ENCODE measurements around the gene PLXNA2.

The PLXNA2 gene

DNA sequence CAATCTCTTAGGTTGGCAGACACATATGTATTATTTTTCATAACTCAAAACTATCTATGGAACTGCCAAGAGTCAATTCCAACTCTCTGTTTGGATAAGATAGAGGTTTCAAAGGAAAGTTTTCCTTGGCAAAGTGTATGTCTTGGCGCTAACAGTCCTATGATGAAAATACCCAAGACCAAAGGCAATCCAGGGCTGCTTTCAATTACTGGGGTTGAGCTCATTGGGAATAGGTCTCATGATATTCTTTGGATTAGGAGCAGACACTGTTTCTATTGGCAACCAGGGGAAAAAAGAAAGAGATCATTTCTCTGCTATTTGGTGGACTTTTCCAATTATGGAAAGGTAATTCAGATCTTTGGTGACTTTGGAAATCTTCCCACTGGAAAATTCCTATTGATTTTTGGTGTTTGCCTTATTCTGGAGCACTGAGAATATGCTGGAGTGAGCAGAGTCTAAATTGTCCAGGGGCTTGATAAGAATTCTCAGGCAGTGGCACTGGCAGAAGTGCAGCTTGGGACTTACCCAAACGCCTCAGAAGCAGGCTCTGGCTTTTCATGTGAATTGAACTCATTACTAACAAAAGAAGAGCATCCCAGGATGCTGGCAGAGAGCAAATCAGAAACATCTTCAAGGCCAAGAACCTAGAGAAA lies 20.4 kb upstream of the PLXNA2 start:
- DNase-seq (ENCODE audit: low spot score): no peak

DNA sequence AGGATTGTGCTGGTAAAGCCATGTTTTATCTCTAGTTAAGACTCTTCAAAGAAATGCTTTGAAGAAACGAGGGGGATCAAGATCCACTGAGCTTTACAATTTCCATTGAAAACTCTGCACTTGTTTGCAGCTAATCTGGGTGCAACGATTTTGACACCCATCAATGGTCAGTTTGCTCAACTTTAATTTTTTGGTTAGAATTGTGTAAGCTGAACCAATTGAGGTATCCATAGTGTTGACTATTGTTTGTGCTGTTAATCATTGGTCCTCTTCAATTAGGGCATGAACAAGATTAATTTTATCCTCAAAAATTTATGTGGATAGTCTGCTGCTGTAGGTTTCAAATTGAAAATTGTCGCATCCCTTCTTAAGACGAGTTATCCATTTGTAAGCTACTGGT lies 17.7 kb upstream of the PLXNA2 start:
- no peak for DNase-seq (ENCODE audit: low spot score)

DNA sequence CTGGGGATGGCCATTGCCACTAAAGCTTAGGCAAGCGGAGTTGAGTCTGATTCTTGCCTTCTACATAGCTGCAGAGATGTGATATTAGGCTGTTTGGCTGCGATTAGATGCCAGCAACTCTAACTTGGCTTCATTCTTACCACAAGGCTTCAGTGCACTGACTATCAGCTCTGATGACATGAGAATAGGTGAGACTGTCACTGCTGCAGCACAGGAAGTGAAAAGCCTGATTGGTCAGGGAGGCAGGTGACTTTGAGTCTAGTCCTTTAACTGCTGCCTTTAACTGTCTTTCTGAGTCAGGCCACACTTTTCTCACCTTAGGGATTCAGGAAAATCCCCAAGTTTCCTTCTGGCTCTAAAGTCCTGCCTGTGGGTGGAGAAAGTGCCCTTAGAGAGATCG lies 14.1 kb upstream of the PLXNA2 start:
- no peak for DNase-seq (ENCODE audit: low spot score)

DNA sequence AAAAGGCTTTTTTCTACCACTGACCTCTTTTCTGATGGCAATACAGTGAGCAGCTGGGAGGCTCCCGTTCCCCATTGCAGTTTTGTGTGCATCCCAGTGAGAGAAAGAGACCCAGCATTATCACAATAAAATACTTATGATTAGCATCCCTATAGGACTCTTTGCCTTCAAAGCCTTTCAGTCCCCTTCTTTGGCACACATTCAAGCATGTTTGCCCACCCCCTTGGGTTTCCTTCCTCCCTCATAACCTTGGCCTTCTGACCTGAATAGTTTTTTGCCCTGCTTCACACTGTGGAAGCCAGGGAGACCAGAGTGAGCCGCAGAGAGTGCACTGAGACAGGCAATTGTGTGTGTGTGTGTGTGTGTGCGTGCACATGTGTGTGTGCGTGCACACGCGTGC lies 13.2 kb upstream of the PLXNA2 start:
- no peak for DNase-seq (ENCODE audit: low spot score)

DNA sequence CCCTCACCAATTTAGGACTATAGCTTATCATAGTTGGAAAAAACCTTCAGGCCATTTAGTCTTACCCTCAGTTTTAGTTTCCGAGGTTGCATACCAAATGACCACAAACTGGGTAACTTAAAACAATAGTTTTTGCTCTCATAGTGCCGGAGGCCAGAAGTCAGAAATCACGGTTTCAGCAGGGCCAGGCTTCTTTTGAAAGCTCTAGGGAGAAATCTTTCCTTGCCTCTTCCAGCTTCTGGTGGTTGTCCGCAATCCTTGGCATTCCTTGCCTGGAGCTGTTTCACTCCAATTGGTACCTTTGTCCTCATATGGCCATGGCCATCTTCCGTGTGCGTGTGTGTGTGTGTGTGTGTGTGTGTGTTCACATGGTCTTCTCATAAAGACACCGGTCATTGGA lies 12.4 kb upstream of the PLXNA2 start:
- DNase-seq (ENCODE audit: low spot score): no peak

DNA sequence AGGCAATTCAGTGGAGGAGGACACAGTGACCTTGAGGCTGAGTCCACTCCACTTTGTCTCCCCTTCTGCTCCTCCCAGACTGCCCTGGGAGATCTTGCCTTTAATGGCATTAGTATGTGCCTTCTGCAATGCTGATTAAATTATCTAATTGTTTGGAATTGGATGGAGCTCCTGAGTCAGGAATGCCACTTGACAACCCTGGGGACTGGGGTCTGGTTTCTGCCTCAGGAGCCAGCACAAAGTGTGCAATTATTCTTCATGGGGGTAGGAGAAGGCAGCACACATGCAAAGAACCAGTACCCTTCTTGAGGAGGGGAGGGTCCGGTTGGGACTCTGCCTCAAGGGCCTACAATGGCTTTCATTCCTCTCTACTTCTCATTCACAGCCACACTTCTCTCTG lies 11.9 kb upstream of the PLXNA2 start:
- DNase-seq (ENCODE audit: low spot score): no peak

DNA sequence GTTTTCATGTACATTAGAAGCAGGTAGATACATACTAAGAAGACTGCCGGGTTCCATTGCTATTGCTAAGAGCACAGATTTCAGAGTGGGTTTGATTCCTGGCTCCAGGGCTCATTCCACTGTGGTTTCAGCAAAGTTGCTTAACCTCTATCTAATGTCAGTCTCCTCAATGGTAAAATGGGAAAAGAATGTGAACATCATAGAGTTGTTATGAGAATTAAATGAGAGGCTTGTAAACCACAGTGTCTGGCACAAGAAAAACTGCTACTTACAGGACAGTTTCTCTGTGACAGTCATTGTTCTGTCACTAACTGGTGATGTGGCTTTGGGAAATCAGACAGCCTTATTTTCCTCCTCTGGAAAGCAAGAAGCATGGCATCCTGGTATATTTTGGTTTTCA lies 10.7 kb upstream of the PLXNA2 start:
- no peak for DNase-seq (ENCODE audit: low spot score)

DNA sequence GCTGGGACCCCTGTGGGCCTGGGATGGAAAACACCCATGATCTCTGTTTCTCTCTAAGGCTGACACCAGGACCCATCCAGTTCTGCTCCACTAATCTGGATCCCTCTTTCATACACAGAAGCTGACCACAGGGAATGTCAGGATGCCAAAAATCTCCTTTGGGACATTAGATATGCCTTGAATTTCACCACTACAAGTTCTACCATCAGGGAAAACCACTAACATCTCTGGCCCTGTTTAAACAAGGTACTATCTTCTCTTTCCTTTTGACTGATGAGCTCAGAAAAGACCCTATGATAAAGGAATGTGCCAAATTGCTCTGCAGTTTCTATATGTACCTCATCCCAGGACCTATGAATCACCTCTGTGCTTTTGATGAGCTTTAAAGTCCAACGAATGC lies 10.2 kb upstream of the PLXNA2 start:
- no peak for DNase-seq (ENCODE audit: low spot score)

DNA sequence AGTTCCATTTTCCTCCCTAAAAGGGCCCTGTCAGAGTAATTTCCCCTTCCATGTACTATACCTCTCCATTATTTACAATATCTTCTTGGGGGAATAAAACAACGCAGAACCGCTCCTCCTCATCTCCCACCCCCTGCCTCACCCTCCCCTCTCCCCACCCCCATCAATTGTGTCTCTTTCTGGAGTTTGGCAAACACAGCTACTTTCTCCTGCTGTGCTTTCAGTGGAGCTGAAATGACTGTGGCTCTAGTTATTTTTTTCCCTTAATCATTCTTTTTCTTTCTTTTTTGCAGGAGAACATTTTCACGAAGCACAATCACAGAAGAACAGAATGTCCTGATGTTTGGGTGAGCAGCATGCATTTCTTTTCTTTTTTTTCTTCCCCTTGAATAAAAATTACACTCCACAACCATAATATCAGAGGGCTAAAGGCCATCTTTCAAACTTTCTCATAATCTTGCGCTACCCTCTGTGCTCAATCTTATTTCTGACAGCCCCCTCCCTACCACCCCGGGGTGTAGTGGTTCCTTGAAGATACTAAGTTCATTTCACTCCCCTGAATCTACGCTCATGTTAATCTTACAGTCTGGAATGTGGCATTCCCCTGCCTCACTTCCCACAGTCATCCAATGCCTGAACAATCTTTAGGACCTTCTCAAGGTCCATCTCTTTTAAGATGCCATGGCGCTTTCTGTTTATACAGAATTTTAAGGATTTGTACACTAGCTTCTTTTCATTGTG lies 8.8 kb upstream of the PLXNA2 start:
- DNase-seq (ENCODE audit: low spot score): no peak

DNA sequence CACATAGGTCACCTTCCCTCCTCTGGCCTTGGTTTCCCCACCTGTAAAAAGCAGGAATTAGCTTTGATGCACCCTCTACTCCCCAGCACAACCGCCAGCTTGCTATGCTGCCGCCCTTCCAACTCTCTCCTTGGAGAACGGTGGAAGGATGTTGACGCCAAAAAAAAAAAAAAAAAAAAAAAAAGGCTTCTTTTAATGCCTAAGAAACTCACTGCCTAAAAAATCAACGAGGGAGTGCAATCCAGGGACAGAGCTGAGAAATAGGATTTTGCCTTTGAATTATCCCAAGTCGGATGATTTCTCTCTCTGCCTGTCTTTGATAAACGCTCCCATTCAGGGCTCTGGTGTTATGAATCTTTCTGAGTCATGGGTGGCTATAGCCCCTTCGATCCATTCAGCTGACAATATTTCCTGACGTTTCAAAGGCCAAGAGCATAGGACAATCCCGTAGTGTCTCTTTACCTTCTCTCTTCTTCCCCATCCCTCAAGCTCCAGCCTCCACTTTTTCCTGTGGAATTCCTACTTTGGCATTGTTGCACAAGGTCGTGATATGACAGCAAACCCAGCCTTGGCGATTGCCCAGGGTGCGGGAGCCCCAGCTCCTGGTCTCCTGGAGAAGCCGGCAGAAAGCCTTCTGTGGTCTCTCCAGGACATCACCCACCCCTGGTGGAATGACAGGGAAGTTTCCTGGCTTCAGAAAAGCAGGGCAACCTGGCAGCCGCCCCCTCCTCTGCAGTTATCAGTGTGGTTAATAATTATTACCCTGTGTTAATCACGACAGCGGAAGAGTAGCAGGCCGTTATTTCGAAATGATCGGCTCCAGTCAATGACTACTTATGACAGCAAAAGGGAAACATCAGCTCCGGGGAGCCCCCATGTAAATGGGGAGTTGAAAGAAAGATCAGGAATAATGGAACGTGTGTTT lies 8.0 kb upstream of the PLXNA2 start:
- no peak for DNase-seq (ENCODE audit: low spot score)

DNA sequence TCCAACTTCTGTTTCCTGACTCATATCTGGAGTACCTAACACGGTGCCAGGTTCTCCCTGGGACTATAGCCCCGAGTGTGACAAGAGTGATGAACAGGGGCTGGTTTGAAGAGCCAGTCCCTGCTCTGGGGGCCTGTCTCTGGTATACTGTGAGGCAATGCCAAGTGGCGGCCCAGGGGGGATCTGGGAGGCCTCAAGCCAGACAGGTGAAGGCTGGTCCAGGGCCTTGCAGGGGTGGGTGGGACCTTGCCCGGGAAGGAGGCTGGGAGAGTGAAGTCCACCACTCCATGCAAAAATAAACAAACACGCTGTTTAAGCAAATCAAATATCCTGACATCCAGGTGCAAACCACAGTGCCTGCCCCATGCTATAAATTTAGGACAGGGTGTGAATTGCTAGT lies 6.8 kb upstream of the PLXNA2 start:
- no peak for DNase-seq (ENCODE audit: low spot score)

DNA sequence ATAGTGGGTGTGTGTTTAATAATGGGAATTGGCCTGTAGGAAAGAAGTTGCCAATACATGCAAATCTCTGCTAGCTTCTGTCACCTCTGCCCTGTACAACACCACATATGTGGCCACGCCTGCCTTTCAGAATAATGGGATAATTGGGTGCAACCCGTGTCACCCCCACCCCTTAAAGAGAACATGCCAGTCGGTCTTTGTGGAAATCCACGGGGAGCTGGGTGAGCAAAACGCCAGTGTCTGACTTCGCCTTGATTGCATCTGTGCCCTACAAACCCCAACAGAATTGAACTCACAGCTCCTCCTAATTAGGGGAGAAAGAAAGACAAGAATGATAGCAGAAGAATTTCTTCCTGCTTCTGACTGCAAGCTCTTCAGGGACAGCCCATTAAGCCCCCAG lies 6.4 kb upstream of the PLXNA2 start:
- DNase-seq (ENCODE audit: low spot score): no peak

DNA sequence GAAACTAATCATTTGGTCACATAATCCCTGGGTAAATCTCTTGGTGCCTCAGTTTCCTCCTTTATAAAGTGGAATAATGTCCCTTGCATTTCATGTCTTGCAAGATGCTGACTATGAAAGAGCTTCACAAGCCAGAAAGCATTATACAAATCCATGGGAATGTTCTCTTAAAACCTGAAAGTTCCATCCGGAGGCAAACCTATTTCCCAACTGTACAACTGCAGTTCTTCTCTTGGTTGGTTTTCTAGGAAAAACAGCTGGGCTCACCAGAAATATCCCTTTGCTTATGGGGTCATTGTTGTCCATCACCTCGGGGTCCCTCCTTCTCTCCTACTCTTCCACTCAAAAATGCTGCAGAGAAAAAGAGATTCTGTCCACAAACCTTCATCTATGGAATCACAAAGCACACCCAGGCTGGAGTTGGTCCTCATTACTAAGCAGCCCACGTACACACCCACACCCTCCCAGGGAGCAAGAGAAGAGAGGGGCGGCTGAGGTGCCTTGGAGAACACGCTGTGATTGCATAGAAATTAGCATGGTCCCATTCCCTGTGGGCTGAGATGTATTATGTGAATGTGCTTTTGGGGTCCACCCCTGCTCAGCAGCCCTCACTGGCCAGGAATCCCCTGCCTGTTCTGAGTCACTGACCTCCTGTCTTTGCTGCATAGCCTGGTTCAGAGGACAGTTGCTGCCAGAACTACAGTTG lies 5.0 kb upstream of the PLXNA2 start:
- no peak for DNase-seq (ENCODE audit: low spot score)

DNA sequence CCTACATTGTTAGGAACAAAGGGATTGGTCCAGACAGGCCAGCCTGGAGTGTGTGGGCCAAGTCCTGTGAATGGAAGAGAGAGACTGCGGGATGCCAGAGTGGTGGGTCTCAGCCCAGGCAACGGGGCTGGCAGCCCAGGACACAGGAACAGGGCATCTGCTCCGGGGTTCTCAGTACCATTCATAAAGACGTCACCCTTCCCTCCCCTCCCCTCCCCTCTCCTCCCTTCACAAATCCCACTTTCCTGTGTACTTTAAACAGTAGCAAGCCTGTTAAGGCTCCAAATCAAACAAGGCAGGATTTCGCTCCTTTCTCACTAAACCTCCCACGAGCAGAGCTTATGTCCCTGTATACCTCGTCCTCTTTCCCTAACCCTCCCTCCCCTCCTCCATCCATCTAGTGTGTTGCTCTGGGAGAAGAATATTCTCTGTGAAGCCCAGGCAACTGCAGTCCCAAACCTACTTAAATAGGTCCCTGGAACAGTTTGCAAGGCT lies 4.2 kb upstream of the PLXNA2 start:
- DNase-seq (ENCODE audit: low spot score): no peak

DNA sequence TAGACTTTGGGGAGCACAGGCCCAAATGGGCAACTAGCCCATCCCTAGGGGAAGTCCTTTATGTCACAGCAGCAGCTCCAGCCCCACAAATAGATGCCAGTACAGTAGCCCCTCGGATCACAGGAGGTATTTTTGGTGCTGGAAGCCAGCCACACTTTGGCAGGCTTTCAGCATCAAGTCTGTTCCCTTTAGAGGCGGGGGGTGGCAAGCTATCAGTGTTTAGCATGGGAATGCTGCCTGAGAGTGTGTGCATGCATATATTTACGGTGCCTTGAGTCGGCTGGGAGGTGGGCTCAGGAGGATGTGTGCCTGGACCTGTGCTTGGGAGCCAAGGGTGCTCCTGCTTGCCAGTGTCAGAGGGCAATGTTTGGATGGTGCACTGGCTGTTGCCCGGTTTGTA lies 3.5 kb upstream of the PLXNA2 start:
- DNase-seq (ENCODE audit: low spot score): no peak

DNA sequence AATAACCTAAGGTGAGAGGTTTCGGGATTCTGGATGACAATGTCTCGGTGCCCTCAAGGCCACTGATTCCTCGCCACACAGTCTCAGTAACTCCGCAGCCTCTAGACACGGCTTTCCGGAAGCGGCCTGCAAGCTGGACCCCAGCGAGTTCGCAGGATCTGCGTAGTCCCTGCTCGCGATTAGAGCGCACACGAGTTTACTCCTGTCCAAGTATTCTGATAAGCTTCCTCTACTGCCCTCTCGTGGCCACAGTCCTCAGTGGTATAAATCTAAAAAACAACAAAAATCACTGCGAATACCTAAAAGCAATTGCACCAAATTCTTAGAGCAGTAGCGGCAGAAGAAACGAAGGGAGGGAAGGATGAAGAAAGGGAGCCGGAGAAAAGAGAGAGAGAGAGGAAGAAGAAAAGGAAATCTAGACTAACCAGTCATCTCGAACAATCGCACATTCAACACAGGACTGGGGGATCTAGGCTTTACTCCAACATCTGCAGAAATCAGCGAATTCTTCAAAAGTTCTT lies 1.1 kb upstream of the PLXNA2 start:
- peak; percentile 87 for DNase-seq (ENCODE audit: low spot score)

DNA sequence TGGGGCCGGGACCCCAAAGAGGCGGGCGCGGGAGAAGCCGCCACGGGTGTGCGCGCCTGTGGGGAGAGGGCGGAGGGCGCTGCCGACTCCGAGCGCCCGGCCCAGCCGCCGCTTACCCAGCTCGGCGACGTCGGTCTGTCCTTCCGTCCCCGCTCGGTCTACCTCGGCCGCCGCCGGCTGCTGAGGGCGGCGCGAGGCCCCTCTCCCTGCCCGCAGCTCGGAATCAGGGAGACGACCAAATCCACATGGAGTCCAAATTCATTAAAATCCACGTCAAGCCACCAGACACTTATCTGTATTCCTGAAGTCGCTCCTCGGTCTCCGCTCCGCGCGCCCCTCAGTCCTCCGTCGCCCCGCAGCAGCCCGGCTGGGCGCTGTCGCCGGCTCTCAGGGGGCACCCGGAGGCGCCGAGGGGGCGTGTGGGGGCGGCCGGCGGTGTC lies 637 bp downstream of the PLXNA2 start:
- no peak for DNase-seq (ENCODE audit: low spot score)

DNA sequence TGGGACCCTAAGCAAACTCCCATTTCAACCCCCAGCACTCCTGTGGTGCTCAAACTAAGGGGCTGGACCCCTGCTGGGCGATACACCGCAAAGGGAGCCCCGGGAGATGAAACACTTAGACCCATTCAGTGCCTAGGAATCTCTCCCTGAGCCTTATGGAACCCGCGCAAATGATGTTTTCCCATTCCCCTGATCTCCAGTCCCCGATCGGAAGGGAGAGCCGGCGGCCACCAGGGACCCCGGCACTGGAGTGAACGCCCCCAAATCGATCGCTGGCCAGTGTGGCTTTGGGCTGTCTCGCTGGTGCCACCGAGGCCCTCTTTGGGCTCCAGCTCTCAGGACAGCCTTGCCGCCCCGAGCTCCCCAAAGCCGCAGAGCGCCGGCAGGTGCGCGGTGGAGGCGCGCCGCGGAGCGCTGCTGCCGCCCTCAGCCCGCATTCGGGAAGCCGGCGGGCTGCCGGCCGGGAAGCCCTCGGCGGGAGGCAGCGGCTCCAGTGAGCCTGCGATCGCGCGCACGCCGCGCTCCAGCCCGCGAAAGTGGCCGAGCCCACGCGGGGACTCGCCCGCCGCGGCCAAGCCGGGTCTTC lies 1.1 kb downstream of the PLXNA2 start:
- DNase-seq (ENCODE audit: low spot score): no peak

DNA sequence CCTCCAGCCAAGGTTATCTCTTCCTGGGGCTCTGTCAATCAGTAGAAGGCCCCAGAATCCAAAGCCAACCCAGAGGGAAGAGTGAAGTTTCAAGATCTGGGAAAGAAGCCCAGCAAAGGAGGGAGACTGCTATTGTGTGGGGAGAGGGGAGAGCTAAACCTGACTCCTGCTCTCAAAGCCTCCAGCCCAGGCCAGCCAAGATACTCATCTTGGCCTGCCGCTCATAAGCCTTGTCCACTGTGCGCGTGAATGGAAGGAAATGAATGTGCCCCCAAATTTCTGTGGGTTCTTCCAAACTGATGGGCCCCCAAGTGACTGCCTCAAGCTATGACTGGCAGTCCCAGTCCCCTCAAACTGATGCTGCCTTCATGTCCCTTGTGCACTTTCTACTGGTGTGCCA lies 2.0 kb downstream of the PLXNA2 start:
- no peak for DNase-seq (ENCODE audit: low spot score)

DNA sequence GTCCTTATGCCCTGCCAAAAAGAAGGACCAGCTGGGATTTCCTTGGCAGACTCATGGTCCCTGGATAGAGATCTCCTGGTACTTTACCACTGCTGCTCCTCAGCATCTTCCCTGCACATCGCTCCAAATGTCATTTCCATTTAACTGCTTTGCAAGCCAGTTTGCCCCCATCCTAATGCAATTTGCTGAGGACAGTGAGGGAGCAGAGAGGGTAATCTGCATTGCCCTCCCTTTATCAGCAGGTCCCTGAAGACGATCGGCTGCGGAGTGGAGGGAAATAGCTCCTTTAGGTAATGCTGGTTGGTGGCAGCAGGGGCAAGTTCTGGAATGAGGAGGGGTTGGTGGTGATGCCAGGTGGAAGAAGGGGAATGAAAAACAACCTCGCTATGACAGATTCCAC lies 2.7 kb downstream of the PLXNA2 start:
- no peak for DNase-seq (ENCODE audit: low spot score)

DNA sequence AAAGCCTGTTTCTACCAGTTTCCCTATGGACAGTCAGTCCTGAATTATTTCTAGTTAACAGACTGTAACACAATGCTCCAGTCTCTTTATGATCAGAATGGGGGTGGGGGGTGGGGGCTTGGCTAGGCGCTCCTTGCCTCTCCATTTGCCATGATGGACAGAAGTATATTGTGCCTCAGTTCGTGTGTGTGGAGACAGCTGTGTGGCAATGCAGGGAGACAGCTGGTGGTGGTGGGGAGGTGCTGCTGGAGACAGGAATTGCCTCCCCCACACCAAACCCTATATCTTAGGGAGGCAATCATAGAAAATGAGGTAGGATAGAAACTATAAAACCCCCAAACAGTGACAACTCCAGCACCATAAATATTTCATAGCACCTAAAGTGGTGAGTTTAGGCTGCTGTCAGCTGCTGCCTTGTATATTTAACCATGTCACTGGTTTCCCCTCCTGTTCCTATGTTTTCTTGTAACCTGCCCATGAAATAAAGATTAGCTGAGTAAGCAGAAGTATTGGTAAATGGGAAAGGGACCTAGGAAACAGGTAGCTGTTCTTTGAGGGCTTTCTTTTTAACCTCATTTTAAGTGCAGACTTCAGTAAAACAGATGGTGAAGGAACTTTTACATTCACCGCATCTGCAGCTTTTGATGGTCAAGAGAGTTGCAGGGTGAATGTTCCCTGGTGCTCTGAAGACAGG lies 3.4 kb downstream of the PLXNA2 start:
- no peak for DNase-seq (ENCODE audit: low spot score)

All from putamen (tissue), 1 donor.